ENCODE data around the gene MARCHF3. TPM values are rescaled to one million over a fixed set of nuclear protein-coding genes. Genes with fewer than 3 reads are reported as not detected.
"Not testable (repeated sequence)": the region's sequence is repeated elsewhere in the genome, so short reads cannot be mapped to it uniquely, and the experiment has no call there.

Gene MARCHF3
- total RNA-seq, 1 experiment from 2014 or later, result 1.1 TPM

- Histone ChIP-seq H3K27ac (ENCODE audit: low read depth, low read length, poor library complexity, severe bottlenecking) (no peak overlapping the region), H3K4me1 (ENCODE audit: insufficient read depth, low read length, poor library complexity, severe bottlenecking) (no peaks in the 10 kb centered on the region), H3K9me3 (ENCODE audit: low read depth, low read length, poor library complexity, severe bottlenecking) (no peaks in the 10 kb centered on the region), H3K36me3 (ENCODE audit: insufficient read depth, low read length, poor library complexity, severe bottlenecking) (no peaks in the 10 kb centered on the region), H3K4me3 (ENCODE audit: low read depth, low read length, poor library complexity, severe bottlenecking) (no peak overlapping the region), H3K27me3 (replicated peaks; ENCODE audit: insufficient read depth, low read depth, low read length, poor library complexity) (no peaks in the 10 kb centered on the region)
- no TSS peak for BruUV-seq (replicated peaks)
- DNase-seq (ENCODE audit: low spot score), result no peak
- CTCF ChIA-PET, result no interaction called here
- intact Hi-C loops (cut with micrococcal nuclease; ENCODE audit: unreplicated experiment), result no loop called here
- TF ChIP-seq EZH2 (IDR thresholded peaks at IDR 0.05; ENCODE audit: borderline replicate concordance, low read depth, low read length, poor library complexity, severe bottlenecking) (no peak), CTCF (conservative IDR thresholded peaks at IDR 0.05; ENCODE audit: low read depth, low read length) (no peak)
- POLR2A ChIA-PET (ENCODE audit: low non-redundant PET), result no interaction called here
These were observed 117.7 kb downstream of the MARCHF3 start for GRCh38 chr5:126912616-126913200.

GRCh38 chr5:126911986-126912385 lies 118.4 kb downstream of the MARCHF3 start:
- BruUV-seq (replicated peaks), result no TSS peak
- H3K36me3 ChIP-seq (ENCODE audit: insufficient read depth, low read length, poor library complexity, severe bottlenecking), result no peaks in the 10 kb centered on the region
- intact Hi-C loops (cut with micrococcal nuclease; ENCODE audit: unreplicated experiment), result no loop called here
- no peak overlapping the region for H3K27ac ChIP-seq (ENCODE audit: low read depth, low read length, poor library complexity, severe bottlenecking)
- no peaks in the 10 kb centered on the region for H3K4me1 ChIP-seq (ENCODE audit: insufficient read depth, low read length, poor library complexity, severe bottlenecking)
- no peak overlapping the region for H3K4me3 ChIP-seq (ENCODE audit: low read depth, low read length, poor library complexity, severe bottlenecking)
- TF ChIP-seq EZH2 (IDR thresholded peaks at IDR 0.05; ENCODE audit: borderline replicate concordance, low read depth, low read length, poor library complexity, severe bottlenecking), result no peak
- no peak for TF ChIP-seq CTCF (conservative IDR thresholded peaks at IDR 0.05; ENCODE audit: low read depth, low read length)
- H3K9me3 ChIP-seq (ENCODE audit: low read depth, low read length, poor library complexity, severe bottlenecking), result no peaks in the 10 kb centered on the region
- ChIA-PET CTCF (no interaction called here), POLR2A (ENCODE audit: low non-redundant PET) (no interaction called here)
- no peaks in the 10 kb centered on the region for H3K27me3 ChIP-seq (replicated peaks; ENCODE audit: insufficient read depth, low read depth, low read length, poor library complexity)
- no peak for DNase-seq (ENCODE audit: low spot score)

GRCh38 chr5:126909856-126910255 lies 120.5 kb downstream of the MARCHF3 start:
- Histone ChIP-seq H3K36me3 (ENCODE audit: insufficient read depth, low read length, poor library complexity, severe bottlenecking) (no peaks in the 10 kb centered on the region), H3K27ac (ENCODE audit: low read depth, low read length, poor library complexity, severe bottlenecking) (no peak overlapping the region), H3K27me3 (replicated peaks; ENCODE audit: insufficient read depth, low read depth, low read length, poor library complexity) (no peaks in the 10 kb centered on the region), H3K4me1 (ENCODE audit: insufficient read depth, low read length, poor library complexity, severe bottlenecking) (no peaks in the 10 kb centered on the region), H3K9me3 (ENCODE audit: low read depth, low read length, poor library complexity, severe bottlenecking) (no peaks in the 10 kb centered on the region), H3K4me3 (ENCODE audit: low read depth, low read length, poor library complexity, severe bottlenecking) (no peak overlapping the region)
- no TSS peak for BruUV-seq (replicated peaks)
- POLR2A ChIA-PET (ENCODE audit: low non-redundant PET), result no interaction called here
- intact Hi-C loops (cut with micrococcal nuclease; ENCODE audit: unreplicated experiment), result no loop called here
- no peak for DNase-seq (ENCODE audit: low spot score)
- no peak for TF ChIP-seq CTCF (conservative IDR thresholded peaks at IDR 0.05; ENCODE audit: low read depth, low read length)
- no peak for TF ChIP-seq EZH2 (IDR thresholded peaks at IDR 0.05; ENCODE audit: borderline replicate concordance, low read depth, low read length, poor library complexity, severe bottlenecking)
- CTCF ChIA-PET, result no interaction called here

GRCh38 chr5:126904407-126904806 lies 126.0 kb downstream of the MARCHF3 start:
- POLR2A ChIA-PET (ENCODE audit: low non-redundant PET); DNase-seq (ENCODE audit: low spot score); CTCF ChIA-PET; H3K9me3 ChIP-seq (ENCODE audit: low read depth, low read length, poor library complexity, severe bottlenecking); H3K27me3 ChIP-seq (replicated peaks; ENCODE audit: insufficient read depth, low read depth, low read length, poor library complexity); H3K4me1 ChIP-seq (ENCODE audit: insufficient read depth, low read length, poor library complexity, severe bottlenecking); H3K4me3 ChIP-seq (ENCODE audit: low read depth, low read length, poor library complexity, severe bottlenecking); intact Hi-C loops (cut with micrococcal nuclease; ENCODE audit: unreplicated experiment); BruUV-seq (replicated peaks); H3K27ac ChIP-seq (ENCODE audit: low read depth, low read length, poor library complexity, severe bottlenecking); H3K36me3 ChIP-seq (ENCODE audit: insufficient read depth, low read length, poor library complexity, severe bottlenecking): not testable (repeated sequence)

All from A673 (cell line).